BLaER1 treated with 17β-estradiol and CSF1 and Interleukin-3, amounts not matched to agents 10 nM and 100 nM (cell line): Measurements from ENCODE around the gene SLC12A7.
"Not testable (repeated sequence)": the region's sequence is repeated elsewhere in the genome, so short reads cannot be mapped to it uniquely, and the experiment has no call there.

Experiments used
- H3K27ac ChIP-seq, 11 experiments: shearing (Covaris generic); formaldehyde crosslinking; 2 replicates each; pipeline ENCODE4 v1.8.1; 2022
- H3K27me3 ChIP-seq, 11 experiments: shearing (Covaris generic); formaldehyde crosslinking; 2 replicates each; pipeline ENCODE4 v1.8.1; 2022
- H3K36me3 ChIP-seq, 11 experiments: shearing (Covaris generic); formaldehyde crosslinking; 2 replicates each; pipeline ENCODE4 v1.8.1; 2022
- H3K4me1 ChIP-seq, 10 experiments: shearing (Covaris generic); formaldehyde crosslinking; 2 replicates each; pipeline ENCODE4 v1.8.1; 2022
- H3K4me2 ChIP-seq, 11 experiments: shearing (Covaris generic); formaldehyde crosslinking; 2 replicates each; pipeline ENCODE4 v1.8.1; 2022
- H3K4me3 ChIP-seq, 10 experiments: shearing (Covaris generic); formaldehyde crosslinking; 2 replicates each; pipeline ENCODE4 v1.8.1; 2022
- H3K9ac ChIP-seq, 11 experiments: shearing (Covaris generic); formaldehyde crosslinking; 2 replicates each; pipeline ENCODE4 v1.8.1; 2022
- H3K9me3 ChIP-seq, 11 experiments: shearing (Covaris generic); formaldehyde crosslinking; replicated peaks in 1 of 11; 2 replicates each; pipeline ENCODE4 v1.8.1; 2022
- H4K20me1 ChIP-seq, 11 experiments: shearing (Covaris generic); formaldehyde crosslinking; 2 replicates each; pipeline ENCODE4 v1.8.1; 2022
- Cebpa-rat ChIP-seq, 11 experiments: shearing (Covaris generic); IDR thresholded peaks; 2 replicates each; pipeline ENCODE4 v1.8.1; 2022

SLC12A7 gene

DNA sequence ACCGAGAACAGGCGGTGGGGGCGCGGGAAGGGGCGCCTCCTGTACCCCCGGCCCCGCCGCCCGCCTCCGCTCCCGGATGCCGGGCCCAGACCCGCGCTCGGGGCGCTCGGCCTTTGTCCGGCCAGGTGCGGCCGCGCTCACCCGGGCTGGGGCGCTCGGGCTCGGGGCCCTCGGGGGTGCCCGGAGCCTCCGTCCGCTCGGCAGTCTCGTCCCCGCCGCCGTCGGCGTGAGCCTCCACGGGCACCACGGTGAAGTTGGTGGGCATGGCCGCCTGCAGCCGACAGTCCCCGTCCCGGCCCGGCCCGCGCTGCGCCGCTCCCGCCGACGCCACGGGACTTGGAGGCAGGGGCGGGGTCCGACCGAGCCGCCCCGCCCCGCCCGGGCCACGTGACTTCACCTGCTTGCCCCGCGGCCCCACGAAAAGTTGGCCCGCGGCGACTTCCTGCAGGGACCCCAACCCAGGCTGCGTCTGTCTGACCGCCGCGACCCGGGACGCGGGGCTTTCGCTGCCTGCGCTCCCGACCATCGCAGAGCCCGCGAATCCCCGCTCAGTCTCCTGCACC is at the start of gene SLC12A7:
Gene SLC12A7, minus strand, starts transcription at position 337 of the 563 bp plus-strand sequence. Its CDS starts 72 bp downstream, at position 265.
- H3K27ac ChIP-seq = peak within 1 kb of the TSS; percentile 57 to 70 (median 65)

GRCh38 chr5:1161108-1161832 is 49.4 kb upstream of the SLC12A7 start:
- Histone ChIP-seq H3K4me3 (no peak overlapping the region), H3K36me3 (no peaks in the 10 kb centered on the region), H3K9me3 (peaks cover 6 to 9% (median 7%) of the 10 kb centered on the region in 11 experiments; a peak in 21 of 22 replicates), H4K20me1 (peaks cover 0 to 61% (median 0%) of the 10 kb centered on the region in 11 experiments; a peak in 7 of 22 replicates), H3K4me2 (peak overlapping the region in 7 of 11 experiments; percentile 26 to 65 (median 49); a peak in 14 of 22 replicates), H3K27ac (no peak overlapping the region), H3K4me1 (peaks cover 0 to 27% (median 22%) of the 10 kb centered on the region in 10 experiments; a peak in 15 of 20 replicates), H3K27me3 (peaks cover 14 to 36% (median 32%) of the 10 kb centered on the region in 11 experiments), H3K9ac (no peak overlapping the region)
- no peak for TF ChIP-seq Cebpa-rat (IDR thresholded peaks at IDR 0.05)

More for the DNA sequence above, at the start of gene SLC12A7:
- Histone ChIP-seq H3K4me2 (peak within 1 kb of the TSS; percentile 90 to 99 (median 98)), H3K4me1 (peaks cover 42 to 96% (median 95%) of the 10 kb centered on the region in 10 experiments), H4K20me1 (peaks cover 0 to 77% (median 50%) of the 10 kb centered on the region in 11 experiments; a peak in 20 of 22 replicates), H3K36me3 (no peaks in the 10 kb centered on the region; a peak in 1 of 22 replicates), H3K9ac (peak within 1 kb of the TSS; percentile 66 to 89 (median 81)), H3K27me3 (peaks cover 73 to 94% (median 86%) of the 10 kb centered on the region in 11 experiments), H3K9me3 (no peaks in the 10 kb centered on the region), H3K4me3 (peak within 1 kb of the TSS; percentile 64 to 79 (median 72))
- no peak for TF ChIP-seq Cebpa-rat (IDR thresholded peaks at IDR 0.05)

DNA sequence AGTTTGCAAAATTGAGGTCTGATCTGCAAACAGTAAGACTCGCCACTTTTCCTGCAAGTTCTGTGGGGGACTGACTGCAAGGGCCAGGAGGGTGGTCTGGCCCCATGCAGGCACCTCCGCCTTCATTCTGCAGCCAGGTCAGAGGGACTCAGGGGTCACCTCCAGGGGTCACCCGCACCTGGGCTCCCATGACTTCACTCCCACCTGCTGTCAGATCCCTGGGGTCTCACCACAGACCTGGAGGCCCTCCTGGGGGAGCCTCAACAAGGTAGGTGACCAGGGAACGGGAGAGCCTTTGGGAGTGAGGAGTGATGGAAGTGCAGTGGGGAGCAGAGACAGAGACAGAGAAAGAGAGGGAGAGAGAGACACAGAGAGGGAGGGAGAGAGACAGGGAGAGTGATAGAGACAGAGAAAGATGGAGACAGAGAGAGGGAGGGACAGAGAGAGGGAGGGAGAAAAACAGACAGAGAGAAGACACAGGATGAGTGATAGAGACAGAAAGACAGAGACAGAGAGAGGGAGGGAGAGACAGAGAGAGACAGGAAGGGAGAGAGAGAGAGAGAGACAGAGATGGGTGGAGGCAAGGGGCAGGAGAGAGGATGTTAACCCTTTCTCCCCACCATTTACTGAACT is 48.0 kb upstream of the SLC12A7 start:
- Histone ChIP-seq H3K36me3 (no peaks in the 10 kb centered on the region), H3K9ac (no peak overlapping the region), H3K4me3 (no peak overlapping the region), H3K27me3 (peaks cover 28 to 50% (median 45%) of the 10 kb centered on the region in 11 experiments), H4K20me1 (peaks cover 0 to 57% (median 0%) of the 10 kb centered on the region in 11 experiments; a peak in 7 of 22 replicates), H3K27ac (no peak overlapping the region), H3K4me1 (peaks cover 4 to 32% (median 25%) of the 10 kb centered on the region in 10 experiments; a peak in 15 of 20 replicates), H3K9me3 (peaks cover 9 to 12% (median 10%) of the 10 kb centered on the region in 11 experiments; a peak in 21 of 22 replicates), H3K4me2 (no peak overlapping the region)
- TF ChIP-seq Cebpa-rat (IDR thresholded peaks at IDR 0.05) = no peak

- no peak overlapping the region for H3K9ac ChIP-seq
- H3K36me3 ChIP-seq = no peaks in the 10 kb centered on the region
- H3K27me3 ChIP-seq = peaks cover 34 to 56% (median 51%) of the 10 kb centered on the region in 11 experiments
- H3K4me2 ChIP-seq = no peak overlapping the region
- peaks cover 9 to 12% (median 10%) of the 10 kb centered on the region in 11 experiments; a peak in 21 of 22 replicates for H3K9me3 ChIP-seq
- peaks cover 0 to 62% (median 0%) of the 10 kb centered on the region in 11 experiments; a peak in 7 of 22 replicates for H4K20me1 ChIP-seq
- peaks cover 4 to 37% (median 30%) of the 10 kb centered on the region in 10 experiments; a peak in 15 of 20 replicates for H3K4me1 ChIP-seq
- no peak overlapping the region for H3K4me3 ChIP-seq
- no peak for TF ChIP-seq Cebpa-rat (IDR thresholded peaks at IDR 0.05)
- no peak overlapping the region for H3K27ac ChIP-seq
Observed at GRCh38 chr5:1159341-1159675, 47.4 kb upstream of the SLC12A7 start.

DNA sequence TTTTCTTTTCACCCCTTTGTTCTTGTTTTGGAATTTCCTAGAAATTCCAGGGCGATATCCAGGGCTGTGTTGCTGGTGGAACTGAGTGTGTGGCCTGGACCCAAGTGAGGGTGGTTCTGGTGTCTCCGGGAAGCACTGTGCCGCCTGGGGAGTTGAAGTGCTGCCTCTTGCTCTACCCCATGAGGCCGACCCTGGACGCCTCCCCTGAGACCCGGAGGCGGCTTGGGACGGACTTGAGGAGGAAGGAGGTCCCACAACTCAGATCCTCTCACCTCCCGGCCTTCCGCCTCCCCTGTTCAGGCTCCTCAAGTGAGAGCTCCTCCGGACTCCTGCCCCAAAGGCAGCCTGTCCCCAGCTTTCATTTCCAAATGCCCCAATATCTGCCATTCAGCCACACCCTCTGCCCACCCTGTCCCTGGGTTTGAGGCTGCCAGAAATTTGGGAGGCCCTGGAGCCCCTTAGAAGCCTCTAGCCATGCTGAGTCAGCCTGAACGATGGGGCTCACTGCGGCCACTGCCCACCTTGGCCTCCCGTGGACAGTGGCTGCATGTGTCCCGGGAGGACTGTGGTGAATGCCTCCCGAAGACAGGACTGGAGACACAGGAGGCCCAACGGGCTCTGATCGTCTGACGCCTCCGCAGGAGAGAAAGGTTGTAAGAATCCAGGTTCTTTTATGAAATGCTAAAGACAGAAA is 46.9 kb upstream of the SLC12A7 start:
- peaks cover 5 to 42% (median 35%) of the 10 kb centered on the region in 10 experiments; a peak in 19 of 20 replicates for H3K4me1 ChIP-seq
- H3K4me3 ChIP-seq = no peak overlapping the region
- H3K9ac ChIP-seq = no peak overlapping the region
- no peak overlapping the region for H3K27ac ChIP-seq
- H3K9me3 ChIP-seq = peaks cover 9 to 12% (median 10%) of the 10 kb centered on the region in 11 experiments; a peak in 21 of 22 replicates
- H3K27me3 ChIP-seq = peaks cover 39 to 61% (median 56%) of the 10 kb centered on the region in 11 experiments
- TF ChIP-seq Cebpa-rat (IDR thresholded peaks at IDR 0.05) = no peak
- H3K36me3 ChIP-seq = no peaks in the 10 kb centered on the region
- H3K4me2 ChIP-seq = no peak overlapping the region
- peaks cover 0 to 58% (median 0%) of the 10 kb centered on the region in 11 experiments; a peak in 8 of 22 replicates for H4K20me1 ChIP-seq

DNA sequence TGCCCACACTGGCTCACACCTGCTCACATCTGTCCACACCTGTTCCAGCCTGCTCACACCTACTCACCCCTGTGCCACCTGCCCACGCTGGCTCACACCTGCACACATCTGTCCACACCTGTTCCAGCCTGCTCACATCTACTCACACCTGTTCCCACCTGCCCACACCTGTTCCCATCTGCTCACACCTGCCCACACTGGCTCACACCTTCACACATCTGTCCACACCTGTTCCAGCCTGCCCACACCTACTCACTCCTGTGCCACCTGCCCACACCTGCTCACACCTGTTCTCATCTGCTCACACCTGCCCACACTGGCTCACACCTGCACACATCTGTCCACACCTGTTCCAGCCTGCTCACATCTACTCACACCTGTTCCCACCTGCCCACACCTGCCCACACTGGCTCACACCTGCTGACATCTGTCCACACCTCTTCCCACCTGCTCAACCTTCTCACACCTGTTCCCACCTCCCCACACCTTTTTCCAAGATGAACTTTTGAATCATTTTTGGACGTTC is 45.7 kb upstream of the SLC12A7 start:
- H4K20me1 ChIP-seq = peaks cover 0 to 57% (median 6%) of the 10 kb centered on the region in 11 experiments; a peak in 11 of 22 replicates
- peaks cover 9 to 12% (median 10%) of the 10 kb centered on the region in 11 experiments; a peak in 21 of 22 replicates for H3K9me3 ChIP-seq
- not testable (repeated sequence) for H3K36me3 ChIP-seq, H3K4me2 ChIP-seq, H3K27ac ChIP-seq, H3K4me3 ChIP-seq, H3K9ac ChIP-seq
- H3K27me3 ChIP-seq = peaks cover 49 to 74% (median 68%) of the 10 kb centered on the region in 11 experiments
- peaks cover 14 to 44% (median 39%) of the 10 kb centered on the region in 10 experiments; a peak in 19 of 20 replicates for H3K4me1 ChIP-seq

- Histone ChIP-seq H3K9me3 (peaks cover 9 to 12% (median 10%) of the 10 kb centered on the region in 11 experiments; a peak in 21 of 22 replicates), H3K36me3 (no peaks in the 10 kb centered on the region), H3K4me3 (no peak overlapping the region), H3K4me1 (peaks cover 15 to 44% (median 39%) of the 10 kb centered on the region in 10 experiments; a peak in 19 of 20 replicates), H3K9ac (no peak overlapping the region), H3K27me3 (peaks cover 49 to 80% (median 72%) of the 10 kb centered on the region in 11 experiments), H3K4me2 (no peak overlapping the region), H4K20me1 (peaks cover 0 to 57% (median 7%) of the 10 kb centered on the region in 11 experiments; a peak in 11 of 22 replicates), H3K27ac (no peak overlapping the region)
- TF ChIP-seq Cebpa-rat (IDR thresholded peaks at IDR 0.05) = no peak
Observed at GRCh38 chr5:1156754-1157460, 45.0 kb upstream of the SLC12A7 start.
